H1 (cell line): ENCODE results near the gene DHX57. TPM values are rescaled to one million over a fixed set of nuclear protein-coding genes. Genes with fewer than 3 reads are reported as not detected.

Experiments used
- SIRT6 ChIP-seq: IDR thresholded peaks from one replicate; pipeline ENCODE4 v1.7.1; 2012; ENCODE audit warnings: low read length, inconsistent platforms
- polyA plus RNA-seq, 7 experiments: library from polyadenylated mRNA; depleted of rRNA in 3 of 7; stranded (reverse) in 5 of 7; unstranded in 2 of 7; fragments of >200 nt in 5 of 7; fragments of 200-250 nt in 2 of 7; gene quantifications; 1 replicate in 5 of 7; 2 replicates in 1 of 7; 4 replicates in 1 of 7; pipeline versions ENCODE4 v1.2.1 to v1.2.3, GENCODE V29; 2011 to 2013; ENCODE audit warnings: missing spikeins in 2 of 7, mixed read lengths in 2 of 7
- total RNA-seq: library from RNA; stranded (reverse); fragmentation: NEBNext Ultra II Directional; extraction: Animal tissue kit (Norgen Biotek cat#: 25700); gene quantifications from 2 replicates; pipeline ENCODE4 v1.2.1, GENCODE V29; 2021
- TF ChIP-seq, protein P1 (sequence below), 3 experiments: IDR thresholded peaks; 1 replicate in 2 of 3; 2 replicates in 1 of 3; pipeline versions ENCODE4 v1.5.1 to v1.6.1; 2011; ENCODE audit warnings: low read length in 3 of 3, mild to moderate bottlenecking in 3 of 3, inconsistent platforms in 2 of 3, low read depth in 1 of 3, moderate library complexity in 1 of 3; ENCODE audit not compliant: insufficient read depth in 1 of 3; ENCODE audit errors: control extremely low read depth in 1 of 3

The DHX57 gene
- total and polyA plus RNA-seq, 2 of the 8 experiments (the other 6 are each of a cell fraction or from before 2014, with no cell fraction given) = 10.7 to 32.9 TPM

DNA sequence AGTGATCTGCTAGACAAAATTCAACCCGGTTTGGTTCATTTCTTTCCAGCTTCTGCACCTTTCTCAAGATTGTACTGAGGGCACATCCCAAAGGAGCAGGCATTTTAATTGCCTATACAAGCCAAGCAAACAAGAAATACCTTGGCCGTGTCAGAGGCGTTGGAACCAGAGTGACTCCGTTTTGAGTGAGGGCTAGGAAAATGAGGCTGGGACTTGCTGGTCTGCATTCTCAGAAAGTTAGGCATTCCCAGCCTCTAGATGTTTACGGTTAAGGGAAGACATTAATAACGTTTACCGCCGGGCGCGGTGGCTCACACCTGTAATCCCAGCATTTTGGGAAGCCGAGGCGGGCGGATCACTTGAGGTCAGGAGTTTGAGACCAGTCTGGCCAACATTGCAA is 99.2 kb downstream of the DHX57 start (continued):
- TF ChIP-seq, protein P1, sequence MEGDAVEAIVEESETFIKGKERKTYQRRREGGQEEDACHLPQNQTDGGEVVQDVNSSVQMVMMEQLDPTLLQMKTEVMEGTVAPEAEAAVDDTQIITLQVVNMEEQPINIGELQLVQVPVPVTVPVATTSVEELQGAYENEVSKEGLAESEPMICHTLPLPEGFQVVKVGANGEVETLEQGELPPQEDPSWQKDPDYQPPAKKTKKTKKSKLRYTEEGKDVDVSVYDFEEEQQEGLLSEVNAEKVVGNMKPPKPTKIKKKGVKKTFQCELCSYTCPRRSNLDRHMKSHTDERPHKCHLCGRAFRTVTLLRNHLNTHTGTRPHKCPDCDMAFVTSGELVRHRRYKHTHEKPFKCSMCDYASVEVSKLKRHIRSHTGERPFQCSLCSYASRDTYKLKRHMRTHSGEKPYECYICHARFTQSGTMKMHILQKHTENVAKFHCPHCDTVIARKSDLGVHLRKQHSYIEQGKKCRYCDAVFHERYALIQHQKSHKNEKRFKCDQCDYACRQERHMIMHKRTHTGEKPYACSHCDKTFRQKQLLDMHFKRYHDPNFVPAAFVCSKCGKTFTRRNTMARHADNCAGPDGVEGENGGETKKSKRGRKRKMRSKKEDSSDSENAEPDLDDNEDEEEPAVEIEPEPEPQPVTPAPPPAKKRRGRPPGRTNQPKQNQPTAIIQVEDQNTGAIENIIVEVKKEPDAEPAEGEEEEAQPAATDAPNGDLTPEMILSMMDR (IDR thresholded peaks at IDR 0.05; ENCODE audit: control extremely low read depth in 1 of 3, insufficient read depth in 1 of 3, low read depth in 1 of 3, low read length in 3 of 3) = no peak
- TF ChIP-seq SIRT6 = no peak
